Right atrium auricular region (tissue), 2 donors: ENCODE results near the gene IGF2BP3. TPM values are rescaled to one million over a fixed set of nuclear protein-coding genes. Genes with fewer than 3 reads are reported as not detected.

Source experiments
- DNase-seq: peaks from one replicate; pipeline ENCODE4 v3.0.0-alpha.2; 2019; ENCODE audit warnings: low spot score
- H3K27ac ChIP-seq, 2 donors: fragments of 200-600 bp; sonication (generic); 1 replicate in 1 of 2; 2 replicates in 1 of 2; pipeline ENCODE4 v1.5.1; 2016 to 2019
- H3K27me3 ChIP-seq, 2 donors: fragments of 200-600 bp; sonication (generic); one replicate each; pipeline versions ENCODE4 v1.5.1 to v1.6.0; 2017 to 2019
- H3K36me3 ChIP-seq: fragments of 200-600 bp; sonication (generic); one replicate; pipeline ENCODE4 v1.5.1; 2016
- H3K4me1 ChIP-seq, 2 donors: fragments of 200-600 bp; sonication (generic); one replicate each; pipeline versions ENCODE4 v1.5.1 to v1.6.0; 2017 to 2019
- H3K4me3 ChIP-seq, 2 donors: fragments of 200-600 bp; sonication (generic); 1 replicate in 1 of 2; 2 replicates in 1 of 2; pipeline ENCODE4 v1.5.1; 2017 to 2019; ENCODE audit warnings: mild to moderate bottlenecking in 1 of 2, moderate library complexity in 1 of 2
- H3K9me3 ChIP-seq, 2 donors: fragments of 200-600 bp; sonication (generic); one replicate each; pipeline ENCODE4 v1.5.1; 2019
- total RNA-seq, 2 donors: library from RNA; depleted of rRNA; stranded (reverse); fragments of >200 nt; gene quantifications; one replicate each; pipeline ENCODE4 v1.1.0, GENCODE V29; 2016
- TF ChIP-seq, protein P1 (sequence below), 2 donors: fragments of 200-600 bp; sonication (generic); IDR thresholded peaks; one replicate each; pipeline ENCODE4 v1.5.1; 2019; ENCODE audit warnings: antibody characterized with exemption in 2 of 2

IGF2BP3 gene
- total RNA-seq, 2 donors from 2014 or later, result not detected

DNA sequence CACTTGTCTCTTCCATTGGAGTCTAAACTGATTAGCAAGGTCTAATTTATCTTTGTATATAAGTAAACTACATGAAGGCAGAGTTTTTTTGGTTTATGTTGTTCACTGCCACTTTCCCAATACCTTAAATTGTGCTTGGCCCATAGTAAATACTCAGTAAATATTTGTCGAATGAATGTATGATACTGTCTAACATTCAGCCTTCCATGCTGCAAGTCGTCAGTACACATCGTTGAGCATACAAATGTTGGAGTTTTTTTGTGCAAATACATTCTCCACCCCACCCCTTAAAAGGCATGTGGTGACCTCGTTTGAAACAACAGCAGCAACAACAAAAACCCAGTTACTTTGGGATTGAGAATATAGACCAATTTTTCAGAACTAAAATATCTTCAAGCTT lies 17.4 kb upstream of the IGF2BP3 start:
- Histone ChIP-seq H3K27me3 (no peaks in the 10 kb centered on the region), H3K4me3 (no peak overlapping the region), H3K36me3 (no peaks in the 10 kb centered on the region), H3K4me1 (no peaks in the 10 kb centered on the region), H3K27ac (no peak overlapping the region), H3K9me3 (no peaks in the 10 kb centered on the region)
- TF ChIP-seq, protein P1, sequence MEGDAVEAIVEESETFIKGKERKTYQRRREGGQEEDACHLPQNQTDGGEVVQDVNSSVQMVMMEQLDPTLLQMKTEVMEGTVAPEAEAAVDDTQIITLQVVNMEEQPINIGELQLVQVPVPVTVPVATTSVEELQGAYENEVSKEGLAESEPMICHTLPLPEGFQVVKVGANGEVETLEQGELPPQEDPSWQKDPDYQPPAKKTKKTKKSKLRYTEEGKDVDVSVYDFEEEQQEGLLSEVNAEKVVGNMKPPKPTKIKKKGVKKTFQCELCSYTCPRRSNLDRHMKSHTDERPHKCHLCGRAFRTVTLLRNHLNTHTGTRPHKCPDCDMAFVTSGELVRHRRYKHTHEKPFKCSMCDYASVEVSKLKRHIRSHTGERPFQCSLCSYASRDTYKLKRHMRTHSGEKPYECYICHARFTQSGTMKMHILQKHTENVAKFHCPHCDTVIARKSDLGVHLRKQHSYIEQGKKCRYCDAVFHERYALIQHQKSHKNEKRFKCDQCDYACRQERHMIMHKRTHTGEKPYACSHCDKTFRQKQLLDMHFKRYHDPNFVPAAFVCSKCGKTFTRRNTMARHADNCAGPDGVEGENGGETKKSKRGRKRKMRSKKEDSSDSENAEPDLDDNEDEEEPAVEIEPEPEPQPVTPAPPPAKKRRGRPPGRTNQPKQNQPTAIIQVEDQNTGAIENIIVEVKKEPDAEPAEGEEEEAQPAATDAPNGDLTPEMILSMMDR (IDR thresholded peaks at IDR 0.05), result no peak
- no peak for DNase-seq

DNA sequence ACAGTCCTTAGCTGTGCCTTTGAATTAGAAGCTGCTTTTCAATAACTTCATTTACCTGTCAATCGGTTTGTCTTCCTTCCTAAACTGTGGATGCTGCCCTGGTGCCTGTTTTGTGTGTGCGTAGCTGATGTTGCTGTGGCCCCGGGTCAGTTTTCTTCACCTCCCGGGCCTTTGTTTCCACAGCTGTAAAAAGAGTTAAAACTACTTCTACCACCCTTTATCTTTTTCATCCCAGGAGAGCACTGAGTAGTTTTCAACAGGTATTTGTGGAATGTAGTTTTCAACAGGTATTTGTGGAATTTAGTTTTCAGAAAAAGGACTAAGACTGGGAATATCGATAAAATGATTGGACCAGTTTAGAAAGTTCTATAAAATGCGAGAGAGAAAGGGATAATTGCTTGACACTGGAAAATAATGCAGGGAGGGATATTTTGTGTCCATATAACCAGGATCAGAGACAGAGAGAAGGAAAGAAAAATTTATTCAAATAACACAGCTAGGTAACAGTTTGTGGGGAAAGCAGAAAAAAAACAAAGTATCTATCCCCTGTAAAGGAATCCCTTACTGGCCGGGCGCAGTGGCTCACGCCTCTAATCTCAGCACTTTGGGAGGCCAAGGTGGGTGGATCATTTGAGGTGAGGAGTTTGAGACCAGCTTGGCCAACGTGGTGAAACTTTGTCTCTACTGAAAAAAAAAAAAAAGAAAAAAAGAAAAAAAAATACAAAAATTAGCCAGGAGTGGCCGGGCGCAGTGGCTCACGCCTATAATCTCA lies 15.9 kb upstream of the IGF2BP3 start:
- Histone ChIP-seq H3K9me3 (no peaks in the 10 kb centered on the region), H3K4me1 (no peaks in the 10 kb centered on the region), H3K4me3 (no peak overlapping the region), H3K27ac (no peak overlapping the region), H3K27me3 (no peaks in the 10 kb centered on the region), H3K36me3 (no peaks in the 10 kb centered on the region)
- no peak for DNase-seq
- TF ChIP-seq, protein P1 (IDR thresholded peaks at IDR 0.05), result no peak

DNA sequence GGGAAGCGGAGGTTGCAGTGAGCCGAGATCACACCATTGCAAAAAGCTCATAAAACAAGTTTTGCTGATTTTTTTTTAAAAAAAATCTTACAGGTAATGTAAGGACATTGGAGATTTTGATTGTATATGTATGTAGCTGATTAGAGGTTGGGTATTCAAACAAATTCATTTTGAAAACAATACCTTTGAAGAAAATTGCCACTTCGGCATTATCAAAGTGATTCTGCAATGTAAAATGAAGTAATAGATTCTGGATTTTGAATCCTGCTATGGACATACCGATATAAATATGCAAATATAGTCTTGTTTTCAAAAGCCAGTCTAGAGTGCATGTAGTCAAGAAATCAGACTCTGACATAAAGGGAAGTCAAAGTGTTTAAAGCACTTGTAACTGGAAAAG lies 12.4 kb upstream of the IGF2BP3 start:
- H3K36me3 ChIP-seq, result no peaks in the 10 kb centered on the region
- DNase-seq, result no peak
- H3K4me3 ChIP-seq, result no peak overlapping the region
- TF ChIP-seq, protein P1 (IDR thresholded peaks at IDR 0.05), result no peak
- no peaks in the 10 kb centered on the region for H3K9me3 ChIP-seq
- no peaks in the 10 kb centered on the region for H3K4me1 ChIP-seq
- H3K27me3 ChIP-seq, result peaks cover 5 to 7% of the 10 kb centered on the region in 2 donors
- no peak overlapping the region for H3K27ac ChIP-seq

DNA sequence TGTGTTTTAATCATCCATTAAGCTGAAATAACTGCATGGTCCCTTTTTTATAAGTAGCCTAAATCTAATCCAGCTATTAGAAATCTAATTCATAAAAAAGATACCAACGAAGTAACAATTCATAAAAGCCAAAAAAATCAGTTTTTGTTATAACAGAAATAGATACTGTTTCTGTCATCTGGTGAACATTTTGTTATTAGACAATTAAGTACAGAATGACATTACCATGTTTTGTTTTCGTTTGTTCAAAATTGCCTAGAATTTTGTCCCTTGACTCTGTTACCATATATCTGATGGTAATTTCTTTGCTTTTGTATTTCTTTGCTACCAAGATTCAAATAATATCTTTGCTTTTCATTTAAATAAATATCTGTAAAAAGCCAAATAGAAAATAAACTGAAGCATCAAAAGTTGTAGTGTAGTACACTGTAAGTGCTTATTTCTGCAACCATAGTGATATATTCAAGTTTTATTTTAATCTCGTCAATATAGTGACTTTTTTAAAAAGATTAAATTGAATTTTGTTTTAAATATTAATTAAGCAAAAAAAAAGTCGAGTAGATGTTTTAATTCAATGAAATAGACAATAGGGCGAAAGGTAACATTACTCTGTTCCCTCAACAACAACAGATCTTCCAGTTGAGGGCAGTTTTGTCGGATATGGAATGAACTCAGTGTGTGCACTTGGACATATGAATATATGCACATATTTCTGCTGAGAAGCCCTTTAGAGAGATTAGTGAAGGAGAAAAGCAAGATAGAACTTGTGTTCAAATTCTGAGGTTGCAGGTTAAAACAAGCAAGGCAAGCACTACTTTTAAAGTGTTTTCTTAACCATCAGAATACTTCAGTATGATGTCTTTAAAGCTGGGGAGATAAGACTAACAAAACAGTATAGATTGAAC lies 7.9 kb upstream of the IGF2BP3 start:
- H3K27me3 ChIP-seq, result peaks cover 47 to 49% of the 10 kb centered on the region in 2 donors
- no peaks in the 10 kb centered on the region for H3K36me3 ChIP-seq
- no peak for DNase-seq
- no peak overlapping the region for H3K4me3 ChIP-seq
- H3K4me1 ChIP-seq, result peaks cover 0 to 14% of the 10 kb centered on the region in 2 donors
- peaks cover 0 to 7% of the 10 kb centered on the region in 2 donors for H3K9me3 ChIP-seq
- no peak overlapping the region for H3K27ac ChIP-seq
- TF ChIP-seq, protein P1 (IDR thresholded peaks at IDR 0.05), result no peak

DNA sequence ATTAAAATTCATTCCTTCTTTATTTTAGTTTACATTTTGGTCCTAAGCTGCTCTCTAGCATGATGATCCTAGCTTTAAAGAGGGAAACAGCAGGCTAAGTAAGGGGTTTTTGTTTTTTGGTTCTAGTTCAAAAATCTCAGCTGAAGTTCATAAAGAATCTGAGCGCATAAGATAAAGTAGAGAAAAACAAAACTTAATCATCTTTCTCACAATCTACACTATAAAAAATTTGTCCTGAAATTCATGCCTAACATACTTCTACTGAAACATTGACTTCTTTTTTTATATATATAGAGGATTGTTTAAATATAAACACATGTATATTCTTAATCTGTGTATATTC lies 6.8 kb upstream of the IGF2BP3 start:
- Histone ChIP-seq H3K4me3 (no peak overlapping the region), H3K27ac (no peak overlapping the region), H3K27me3 (peaks cover 56 to 58% of the 10 kb centered on the region in 2 donors), H3K4me1 (peaks cover 0 to 14% of the 10 kb centered on the region in 2 donors), H3K36me3 (no peaks in the 10 kb centered on the region), H3K9me3 (peaks cover 0 to 18% of the 10 kb centered on the region in 2 donors)
- TF ChIP-seq, protein P1 (IDR thresholded peaks at IDR 0.05), result no peak
- DNase-seq, result no peak
